Measurements from ENCODE around the gene ZCCHC14.

DNA sequence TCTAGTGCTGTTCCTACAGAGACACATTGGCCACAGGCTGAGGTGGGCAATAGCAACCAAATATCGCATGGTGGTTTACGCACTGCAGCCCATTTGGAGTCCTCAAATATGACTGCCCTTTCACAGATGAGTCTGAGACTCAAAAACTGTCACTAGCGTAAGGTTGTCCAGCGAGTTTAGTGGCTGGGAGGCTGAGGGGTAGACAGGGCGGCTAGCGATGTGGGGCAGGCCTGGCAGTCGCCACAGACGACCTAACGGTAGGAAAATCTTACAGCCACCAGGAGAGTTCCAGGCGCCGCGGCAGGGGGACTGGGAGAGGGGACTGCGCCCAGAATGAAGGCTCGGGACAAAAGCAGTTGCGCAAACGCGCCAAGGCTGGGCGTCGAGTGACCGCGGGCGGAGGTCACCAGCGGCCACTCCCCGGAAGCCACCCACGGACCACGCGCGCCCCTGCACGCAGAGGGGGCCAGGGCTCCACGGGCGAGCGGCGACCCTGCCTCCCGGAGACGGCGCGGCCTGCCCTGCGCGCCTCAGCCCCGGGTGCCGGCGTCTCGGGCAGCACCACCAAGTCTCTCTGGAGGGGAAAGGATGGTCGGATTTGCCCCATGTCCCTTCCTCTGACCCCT is 101.4 kb downstream of the ZCCHC14 start:
- TF ChIP-seq, protein P1, sequence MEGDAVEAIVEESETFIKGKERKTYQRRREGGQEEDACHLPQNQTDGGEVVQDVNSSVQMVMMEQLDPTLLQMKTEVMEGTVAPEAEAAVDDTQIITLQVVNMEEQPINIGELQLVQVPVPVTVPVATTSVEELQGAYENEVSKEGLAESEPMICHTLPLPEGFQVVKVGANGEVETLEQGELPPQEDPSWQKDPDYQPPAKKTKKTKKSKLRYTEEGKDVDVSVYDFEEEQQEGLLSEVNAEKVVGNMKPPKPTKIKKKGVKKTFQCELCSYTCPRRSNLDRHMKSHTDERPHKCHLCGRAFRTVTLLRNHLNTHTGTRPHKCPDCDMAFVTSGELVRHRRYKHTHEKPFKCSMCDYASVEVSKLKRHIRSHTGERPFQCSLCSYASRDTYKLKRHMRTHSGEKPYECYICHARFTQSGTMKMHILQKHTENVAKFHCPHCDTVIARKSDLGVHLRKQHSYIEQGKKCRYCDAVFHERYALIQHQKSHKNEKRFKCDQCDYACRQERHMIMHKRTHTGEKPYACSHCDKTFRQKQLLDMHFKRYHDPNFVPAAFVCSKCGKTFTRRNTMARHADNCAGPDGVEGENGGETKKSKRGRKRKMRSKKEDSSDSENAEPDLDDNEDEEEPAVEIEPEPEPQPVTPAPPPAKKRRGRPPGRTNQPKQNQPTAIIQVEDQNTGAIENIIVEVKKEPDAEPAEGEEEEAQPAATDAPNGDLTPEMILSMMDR (IDR thresholded peaks at IDR 0.05; ENCODE audit: insufficient read depth, low read length): no peak
- TF ChIP-seq GABPA (IDR thresholded peaks at IDR 0.05; ENCODE audit: low read depth): no peak
- TF ChIP-seq, protein P2, sequence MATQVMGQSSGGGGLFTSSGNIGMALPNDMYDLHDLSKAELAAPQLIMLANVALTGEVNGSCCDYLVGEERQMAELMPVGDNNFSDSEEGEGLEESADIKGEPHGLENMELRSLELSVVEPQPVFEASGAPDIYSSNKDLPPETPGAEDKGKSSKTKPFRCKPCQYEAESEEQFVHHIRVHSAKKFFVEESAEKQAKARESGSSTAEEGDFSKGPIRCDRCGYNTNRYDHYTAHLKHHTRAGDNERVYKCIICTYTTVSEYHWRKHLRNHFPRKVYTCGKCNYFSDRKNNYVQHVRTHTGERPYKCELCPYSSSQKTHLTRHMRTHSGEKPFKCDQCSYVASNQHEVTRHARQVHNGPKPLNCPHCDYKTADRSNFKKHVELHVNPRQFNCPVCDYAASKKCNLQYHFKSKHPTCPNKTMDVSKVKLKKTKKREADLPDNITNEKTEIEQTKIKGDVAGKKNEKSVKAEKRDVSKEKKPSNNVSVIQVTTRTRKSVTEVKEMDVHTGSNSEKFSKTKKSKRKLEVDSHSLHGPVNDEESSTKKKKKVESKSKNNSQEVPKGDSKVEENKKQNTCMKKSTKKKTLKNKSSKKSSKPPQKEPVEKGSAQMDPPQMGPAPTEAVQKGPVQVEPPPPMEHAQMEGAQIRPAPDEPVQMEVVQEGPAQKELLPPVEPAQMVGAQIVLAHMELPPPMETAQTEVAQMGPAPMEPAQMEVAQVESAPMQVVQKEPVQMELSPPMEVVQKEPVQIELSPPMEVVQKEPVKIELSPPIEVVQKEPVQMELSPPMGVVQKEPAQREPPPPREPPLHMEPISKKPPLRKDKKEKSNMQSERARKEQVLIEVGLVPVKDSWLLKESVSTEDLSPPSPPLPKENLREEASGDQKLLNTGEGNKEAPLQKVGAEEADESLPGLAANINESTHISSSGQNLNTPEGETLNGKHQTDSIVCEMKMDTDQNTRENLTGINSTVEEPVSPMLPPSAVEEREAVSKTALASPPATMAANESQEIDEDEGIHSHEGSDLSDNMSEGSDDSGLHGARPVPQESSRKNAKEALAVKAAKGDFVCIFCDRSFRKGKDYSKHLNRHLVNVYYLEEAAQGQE (IDR thresholded peaks at IDR 0.05; ENCODE audit: insufficient replicate concordance, low read depth): no peak
